GM12878 (cell line): ENCODE data around the gene RINT1. TPM values are rescaled to one million over a fixed set of nuclear protein-coding genes. Genes with fewer than 3 reads are reported as not detected.
"Not testable (repeated sequence)": the region's sequence is repeated elsewhere in the genome, so short reads cannot be mapped to it uniquely, and the experiment has no call there.

Experiments
- ATAC-seq: fragments of 200-7000 bp; cut with Tn5 transposase; 3 replicates; pipeline ENCODE4 v1.9.1; 2020; ENCODE audit warnings: mild to moderate bottlenecking, moderate library complexity
- BruUV-seq: library from RNA; stranded (reverse); fragments of 400-500 nt; replicated peaks from 2 replicates; lab custom pipeline; 2021; lab: Mats Ljungman, UMichigan
- CTCF ChIA-PET: fragments of 300-600 bp; sonication (Branson Sonifier 250); formaldehyde crosslinking; extraction: SDS; loops from one replicate; lab custom pipeline; 2021; ENCODE audit warnings: inconsistent platforms; lab: Yijun Ruan, JAX
- POLR2A ChIA-PET: fragments of 350-600 bp; formaldehyde crosslinking; extraction: SDS; loops from one replicate; lab custom pipeline; 2021; ENCODE audit warnings: inconsistent platforms; lab: Charles Lee
- RAD21 ChIA-PET: fragments of 300-600 bp; sonication (Branson Sonifier 250); formaldehyde crosslinking; loops from one replicate; lab custom pipeline; 2023; ENCODE audit warnings: antibody characterized with exemption; ENCODE audit not compliant: unreplicated experiment; lab: Charles Lee
- SMC1A ChIA-PET: fragments of 300-600 bp; sonication (Branson Sonifier 250); formaldehyde crosslinking; loops from one replicate; lab custom pipeline; 2023; ENCODE audit not compliant: unreplicated experiment, uncharacterized antibody; lab: Charles Lee
- DNase-seq: peaks from one replicate; pipeline ENCODE4 v3.0.0-alpha.2; 2011; ENCODE audit warnings: low read depth, low spot score
- FAIRE-seq: peaks from 3 replicates; lab custom pipeline; 2011; peaks lifted over from hg19 to GRCh38; lab: Jason Lieb, UNC
- H2AFZ ChIP-seq: 2 replicates; pipeline ENCODE4 v1.6.0; 2011; ENCODE audit warnings: low read depth, low read length, control low read depth; ENCODE audit not compliant: control insufficient read depth
- H3K27ac ChIP-seq: 2 replicates; pipeline ENCODE4 v1.5.1; 2011; ENCODE audit warnings: control low read depth; ENCODE audit not compliant: control insufficient read depth, insufficient read depth
- H3K27me3 ChIP-seq, 2 experiments: replicated peaks in 1 of 2; 2 replicates each; pipeline versions ENCODE4 v1.6.0 to v1.6.1; 2011; ENCODE audit warnings: low read length in 1 of 2; ENCODE audit not compliant: control insufficient read depth in 2 of 2, insufficient read depth in 2 of 2
- H3K36me3 ChIP-seq, 2 experiments: 2 replicates each; pipeline ENCODE4 v1.5.1; 2011; ENCODE audit warnings: low read length in 1 of 2; ENCODE audit not compliant: control insufficient read depth in 2 of 2, insufficient read depth in 2 of 2
- H3K4me1 ChIP-seq: 2 replicates; pipeline ENCODE4 v1.6.1; 2011; ENCODE audit warnings: mild to moderate bottlenecking, low read length, moderate library complexity, mixed read lengths; ENCODE audit not compliant: control insufficient read depth, insufficient read depth
- H3K4me2 ChIP-seq: 2 replicates; pipeline ENCODE4 v1.6.0; 2011; ENCODE audit warnings: control low read depth; ENCODE audit not compliant: control insufficient read depth, insufficient read depth
- H3K4me3 ChIP-seq: fragments of 200-600 bp; sonication (generic); 2 replicates; pipeline ENCODE4 v1.5.1; 2016
- H3K79me2 ChIP-seq: 2 replicates; pipeline ENCODE4 v1.6.0; 2011; ENCODE audit warnings: low read length; ENCODE audit not compliant: control insufficient read depth, insufficient read depth
- H3K9ac ChIP-seq: 2 replicates; pipeline ENCODE4 v1.8.0; 2011; ENCODE audit warnings: low read length, control low read depth, mixed read lengths; ENCODE audit not compliant: control insufficient read depth, insufficient read depth
- H3K9me3 ChIP-seq: replicated peaks from 3 replicates; pipeline ENCODE4 v1.5.1; 2011; ENCODE audit warnings: mild to moderate bottlenecking, low read length; ENCODE audit not compliant: control insufficient read depth, insufficient read depth
- H4K20me1 ChIP-seq: 2 replicates; pipeline ENCODE4 v1.6.0; 2011; ENCODE audit not compliant: control insufficient read depth, insufficient read depth
- CHD4 ChIP-seq: fragments of 200-600 bp; sonication (generic); IDR thresholded peaks from 2 replicates; pipeline ENCODE4 v1.6.1; 2016; ENCODE audit warnings: mild to moderate bottlenecking
- CREM ChIP-seq: IDR thresholded peaks from 2 replicates; pipeline ENCODE4 v1.6.1; 2014; ENCODE audit warnings: antibody characterized with exemption, low read depth
- EGR1 ChIP-seq, 2 experiments: IDR thresholded peaks; 1 replicate in 1 of 2; 2 replicates in 1 of 2; pipeline ENCODE4 v1.6.1; 2011 to 2012; ENCODE audit warnings: low read depth in 2 of 2, low read length in 2 of 2, borderline replicate concordance in 1 of 2, mild to moderate bottlenecking in 1 of 2, moderate library complexity in 1 of 2
- JUND ChIP-seq: IDR thresholded peaks from 2 replicates; pipeline ENCODE4 v1.6.1; 2012; ENCODE audit warnings: low read depth, mild to moderate bottlenecking, low read length, improper control_type of control experiment, moderate library complexity
- TARDBP ChIP-seq: IDR thresholded peaks from 2 replicates; pipeline ENCODE4 v1.6.1; 2016; ENCODE audit warnings: borderline replicate concordance
- ZNF24 ChIP-seq: fragments of 450-650 bp; IDR thresholded peaks from 2 replicates; pipeline ENCODE4 v1.6.1; 2017; ENCODE audit warnings: antibody characterized with exemption, mild to moderate bottlenecking
- WGBS: methylation state at CpG from one replicate; pipeline ENCODE4 v1.1.6; 2016; ENCODE audit warnings: low lambda C conversion rate; ENCODE audit not compliant: insufficient replicate concordance, insufficient coverage; ENCODE audit errors: missing lambda C conversion rate; 5-methylcytosine and 5-hydroxymethylcytosine counted together
- in situ Hi-C: fragments of 300-500 bp; cut with MboI; formaldehyde crosslinking; loops from 9 replicates; pipeline ENCODE4 v1.14.3; 2018; ENCODE audit warnings: mixed read lengths
- intact Hi-C: fragments of 100-400 bp; cut with micrococcal nuclease; formaldehyde crosslinking; loops from one replicate; pipeline ENCODE4 v1.14.2; 2022; ENCODE audit not compliant: unreplicated experiment
- polyA plus RNA-seq, 11 experiments: library from polyadenylated mRNA; depleted of rRNA in 4 of 11; unstranded in 6 of 11; stranded (reverse) in 5 of 11; fragments of >200 nt; fragmentation: Nextera tagmentation in 4 of 11; fragmentation: Illumina TruSeq in 1 of 11; extraction: Ambion mirVana in 4 of 11; extraction: Trizol in 1 of 11; gene quantifications; 1 replicate in 1 of 11; 2 replicates in 10 of 11; pipeline versions ENCODE4 v1.2.1 to v1.2.3, GENCODE V29; 2011 to 2016; ENCODE audit warnings: inconsistent platforms in 2 of 11, missing spikeins in 2 of 11, low read depth in 1 of 11
- total RNA-seq, 4 experiments: library from RNA; depleted of rRNA in 3 of 4; stranded (reverse); fragments of >200 nt in 3 of 4; fragmentation: Illumina TruSeq in 1 of 4; extraction: Trizol in 1 of 4; gene quantifications; 2 replicates each; pipeline versions ENCODE4 v1.2.1 to v1.2.3, GENCODE V29; 2013 to 2021

Gene RINT1
- total and polyA plus RNA-seq, 10 of the 15 experiments (the other 5 are each of a cell fraction or from before 2014, with no cell fraction given): 6.7 to 32.3 (median 17.3) TPM

GRCh38 chr7:105599080-105599479 is 67.1 kb downstream of the RINT1 start:
- H3K4me3 ChIP-seq, in situ Hi-C loops, H3K9me3 ChIP-seq, H3K4me1 ChIP-seq, H3K9ac ChIP-seq, H3K27ac ChIP-seq, H3K79me2 ChIP-seq, H4K20me1 ChIP-seq, H3K4me2 ChIP-seq, H3K27me3 ChIP-seq, FAIRE-seq, H2AFZ ChIP-seq, BruUV-seq, ATAC-seq, H3K36me3 ChIP-seq, DNase-seq, intact Hi-C loops, SMC1A ChIA-PET, POLR2A ChIA-PET: not testable (repeated sequence)
- 49% methylated on average over 8 of the region's 8 CpGs for WGBS
- ChIA-PET CTCF (interaction anchor here (0.7 to 1.3 kb wide), 2 partner anchors 10 to 152 kb away, joined by 3 to 5 read pairs; no protein-coding TSS in a partner anchor), RAD21 (interaction anchor here (0.5 kb wide), 1 partner anchor 330 kb away, joined by 3 read pairs; no protein-coding TSS in a partner anchor)

GRCh38 chr7:105599551-105599950 is 67.5 kb downstream of the RINT1 start:
- H3K9ac ChIP-seq: no peak overlapping the region
- intact Hi-C loops (no loop called here), in situ Hi-C loops (no loop called here)
- no peak for DNase-seq
- POLR2A ChIA-PET: no interaction called here
- FAIRE-seq: no peak
- CTCF ChIA-PET: interaction anchor here (0.7 to 1.3 kb wide), 2 partner anchors 10 to 152 kb away, joined by 3 to 5 read pairs; no protein-coding TSS in a partner anchor
- 51% methylated on average over 3 of the region's 3 CpGs for WGBS
- H3K9me3 ChIP-seq: no peaks in the 10 kb centered on the region
- no peak overlapping the region for H2AFZ ChIP-seq
- H3K4me3 ChIP-seq: no peak overlapping the region
- RAD21 ChIA-PET: interaction anchor here (0.5 kb wide), 1 partner anchor 331 kb away, joined by 3 read pairs; no protein-coding TSS in a partner anchor
- no peaks in the 10 kb centered on the region for H3K36me3 ChIP-seq
- SMC1A ChIA-PET: no interaction called here
- BruUV-seq: no TSS peak
- no peak overlapping the region for H3K4me2 ChIP-seq
- no peaks in the 10 kb centered on the region for H3K4me1 ChIP-seq
- H3K27me3 ChIP-seq: 0 out of 4 replicates have a peak, but pooled peaks cover 0 to 2% of the 10 kb centered on the region in 2 experiments
- TF ChIP-seq JUND (no peak), EGR1 (IDR thresholded peaks at IDR 0.05; ENCODE audit: borderline replicate concordance in 1 of 2, low read depth in 2 of 2, low read length in 2 of 2) (no peak), TARDBP (no peak), ZNF24 (no peak), CREM (no peak), CHD4 (no peak)
- no peak overlapping the region for H3K27ac ChIP-seq
- no peaks in the 10 kb centered on the region for H4K20me1 ChIP-seq
- no peaks in the 10 kb centered on the region for H3K79me2 ChIP-seq
- ATAC-seq: no peak
